ENCODE results near the gene MAPRE2.

- TF ChIP-seq CTCF (conservative IDR thresholded peaks at IDR 0.05; ENCODE audit: low read depth, low read length) (no peak), EZH2 (IDR thresholded peaks at IDR 0.05; ENCODE audit: low read length, unreplicated experiment) (no peak)
Observed at GRCh38 chr18:35163014-35163539, 121.9 kb downstream of the MAPRE2 start.
